Suppressor macrophage treated with lipopolysaccharide for 4 hours (primary cell): Measurements from ENCODE around the gene COG2.
"Not testable (repeated sequence)": the region's sequence is repeated elsewhere in the genome, so short reads cannot be mapped to it uniquely, and the experiment has no call there.

Experiments
- DNase-seq: peaks from one replicate; pipeline ENCODE4 v3.0.0-alpha.2; 2020

The COG2 gene

GRCh38 chr1:230626232-230626631 is 16.0 kb upstream of the COG2 start:
- DNase-seq = no peak

DNA sequence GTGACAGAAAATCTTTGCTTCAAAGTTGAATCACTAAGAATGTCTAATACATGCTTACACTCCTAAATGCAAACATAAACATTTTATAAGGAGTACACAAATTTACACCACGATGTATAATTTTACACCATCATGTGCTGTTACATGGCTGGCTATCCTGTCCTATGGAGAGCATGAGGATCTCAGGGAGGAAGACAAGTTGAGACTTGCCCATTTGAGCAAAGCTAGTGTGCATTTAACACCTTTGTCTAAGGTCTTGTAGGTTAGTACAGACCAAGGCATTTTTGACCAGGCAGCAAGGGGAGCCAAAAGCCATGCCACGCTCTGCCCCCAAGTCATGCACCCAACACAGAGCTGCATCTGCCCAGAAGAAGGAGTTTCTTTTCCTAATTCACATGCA is 14.5 kb upstream of the COG2 start:
- no peak for DNase-seq

DNA sequence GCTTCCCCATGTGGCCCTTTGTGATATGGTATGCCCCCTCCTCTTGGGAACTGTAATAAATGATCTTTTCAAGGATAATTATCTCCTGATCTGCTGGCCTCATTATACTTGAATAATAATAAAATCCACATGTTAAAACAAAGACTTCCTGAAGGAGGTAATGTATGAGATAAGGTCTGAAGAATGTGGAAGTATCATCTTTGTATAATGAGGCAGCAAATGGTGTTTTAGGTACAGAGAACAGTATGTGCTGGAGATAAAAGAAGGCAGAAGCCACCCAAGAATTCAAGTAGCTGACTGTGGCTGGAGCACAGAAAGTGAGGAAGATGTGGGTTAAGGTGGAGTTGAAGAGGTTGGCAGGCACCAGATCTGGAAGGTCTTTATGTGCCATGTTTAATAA is 12.8 kb upstream of the COG2 start:
- DNase-seq = no peak

DNA sequence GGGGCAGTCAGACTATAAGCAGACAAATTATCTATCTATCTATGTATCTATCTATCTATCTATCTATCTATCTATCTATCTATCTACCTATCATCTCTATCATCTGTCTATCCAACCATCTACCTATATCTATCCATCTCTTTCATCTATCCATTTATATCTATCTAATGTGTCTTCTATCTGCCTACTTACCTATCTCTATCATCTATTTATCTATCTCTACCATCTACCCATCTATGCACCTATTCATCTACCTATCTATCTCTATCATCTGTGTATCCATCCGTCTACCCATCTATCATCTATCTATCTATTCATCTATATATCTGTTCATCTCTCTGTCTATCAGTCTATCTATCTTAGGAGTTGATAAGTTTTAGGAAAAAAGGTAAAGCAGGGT is 10.8 kb upstream of the COG2 start:
- DNase-seq = no peak

DNA sequence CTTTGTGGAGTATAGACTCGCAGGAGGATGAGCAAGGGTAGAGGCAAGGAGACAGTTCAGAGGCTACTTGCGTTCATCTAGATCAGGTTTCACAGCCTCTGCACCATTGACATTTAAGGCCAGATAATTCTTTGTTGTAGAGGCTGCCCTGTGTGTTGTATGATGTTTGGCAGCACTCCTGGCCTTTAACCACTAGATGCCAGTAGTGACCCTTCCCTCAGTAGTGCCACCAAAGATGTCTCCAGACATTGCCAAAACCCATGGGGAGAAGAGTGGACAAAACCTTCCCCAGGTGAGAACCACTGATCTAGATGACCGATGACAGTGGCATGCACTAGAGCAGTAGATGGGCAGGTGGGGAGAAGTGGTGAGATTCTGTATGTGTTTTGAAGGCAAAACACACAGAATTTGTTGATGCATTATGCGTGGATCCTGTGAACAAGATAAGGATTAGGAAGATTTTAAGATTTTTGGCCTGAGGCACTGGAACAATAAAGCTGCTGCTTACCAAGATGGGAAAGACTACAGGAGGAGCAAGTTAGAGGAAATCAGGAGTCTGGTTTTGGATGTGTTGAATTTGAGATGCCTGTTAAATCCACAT is 9.9 kb upstream of the COG2 start:
- DNase-seq = peak; percentile 56

- no peak for DNase-seq
Measured at GRCh38 chr1:230633469-230633868, 8.8 kb upstream of the COG2 start.

DNA sequence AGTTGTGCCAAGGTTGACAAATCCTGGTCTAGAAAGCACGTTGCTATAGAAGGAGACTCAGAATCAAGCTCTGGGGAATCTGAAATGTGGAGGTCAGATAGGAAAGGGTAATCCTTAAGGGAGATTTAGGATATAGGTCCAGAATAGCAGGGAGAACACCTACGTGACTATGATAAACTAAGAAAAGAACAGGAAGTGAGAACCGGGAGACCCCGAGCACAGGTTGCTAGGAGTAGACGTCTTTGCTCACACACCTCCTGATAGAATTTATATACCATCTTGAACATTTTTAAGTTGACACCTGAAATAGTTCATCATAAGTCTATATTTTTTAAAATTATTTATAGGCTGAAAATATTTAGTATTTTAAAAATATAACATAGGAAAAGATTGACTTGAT is 7.9 kb upstream of the COG2 start:
- DNase-seq = no peak

GRCh38 chr1:230636575-230637148 is 5.6 kb upstream of the COG2 start:
- DNase-seq = peak; percentile 46

DNA sequence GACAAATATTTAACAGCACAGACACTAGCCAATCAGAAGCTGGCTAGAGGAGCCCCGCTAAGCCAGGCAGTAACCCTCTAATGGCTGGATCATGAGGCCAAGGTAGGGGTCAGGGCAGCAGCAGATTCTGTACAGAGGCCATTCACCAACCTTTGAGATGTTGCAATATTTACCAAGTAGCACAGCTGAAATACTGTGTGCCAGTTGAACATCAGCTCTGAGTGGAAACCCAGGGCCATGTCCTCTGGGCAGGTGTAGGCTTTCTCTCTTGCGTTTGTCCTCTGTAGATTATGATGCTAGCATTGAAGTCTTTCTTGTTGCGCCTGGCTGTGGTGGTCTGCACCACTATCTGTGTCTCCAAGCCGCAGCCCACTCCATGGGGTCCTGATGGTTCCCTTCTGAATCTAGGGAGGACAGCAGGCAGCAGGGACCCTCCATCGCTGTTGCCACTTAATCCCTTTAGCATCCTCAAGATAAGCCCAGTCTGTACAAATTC is 2.5 kb upstream of the COG2 start:
- DNase-seq = no peak

DNA sequence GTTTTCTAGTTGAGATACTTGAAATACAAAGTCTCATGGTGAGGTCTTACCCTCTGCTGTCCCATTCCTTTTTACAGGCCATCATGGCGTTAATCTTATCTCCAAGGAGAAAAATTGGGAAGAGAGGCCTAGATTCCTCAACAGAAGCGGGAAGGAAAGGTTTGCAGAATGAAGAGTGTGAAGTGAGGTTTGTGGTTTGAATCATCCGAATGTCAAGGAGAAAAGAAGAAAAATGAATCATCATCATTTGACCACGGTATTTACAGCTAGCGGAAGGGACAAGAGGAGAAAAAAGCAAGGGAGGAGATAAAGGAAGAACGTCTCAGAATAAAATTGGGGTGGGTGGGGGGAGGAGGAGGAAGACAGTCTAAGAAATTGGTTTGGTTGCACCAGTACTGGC is 935 bp upstream of the COG2 start:
- peak; percentile 30 for DNase-seq

DNA sequence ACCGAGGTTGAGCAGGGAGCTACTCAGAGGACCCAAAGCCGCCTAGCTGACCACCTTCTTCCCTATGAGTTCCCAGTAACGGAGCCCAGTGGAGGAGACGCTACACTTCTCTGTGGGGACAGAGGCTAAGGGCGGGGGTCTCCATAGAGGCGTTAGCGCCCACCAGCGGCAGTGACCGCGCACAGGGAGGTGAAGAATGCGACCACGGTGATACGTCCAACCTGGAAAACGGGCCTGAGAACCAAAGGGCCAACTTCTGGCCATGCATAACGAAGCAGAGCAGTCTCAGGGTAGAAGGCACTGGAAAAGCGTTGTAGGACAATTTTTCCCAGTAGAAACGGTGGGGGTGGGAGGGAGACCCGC is 400 bp upstream of the COG2 start:
- no peak for DNase-seq

- peak; percentile 18 for DNase-seq
Measured at GRCh38 chr1:230643908-230644307, 1.6 kb downstream of the COG2 start.

GRCh38 chr1:230646710-230647302 is 4.5 kb downstream of the COG2 start:
- DNase-seq = no peak

DNA sequence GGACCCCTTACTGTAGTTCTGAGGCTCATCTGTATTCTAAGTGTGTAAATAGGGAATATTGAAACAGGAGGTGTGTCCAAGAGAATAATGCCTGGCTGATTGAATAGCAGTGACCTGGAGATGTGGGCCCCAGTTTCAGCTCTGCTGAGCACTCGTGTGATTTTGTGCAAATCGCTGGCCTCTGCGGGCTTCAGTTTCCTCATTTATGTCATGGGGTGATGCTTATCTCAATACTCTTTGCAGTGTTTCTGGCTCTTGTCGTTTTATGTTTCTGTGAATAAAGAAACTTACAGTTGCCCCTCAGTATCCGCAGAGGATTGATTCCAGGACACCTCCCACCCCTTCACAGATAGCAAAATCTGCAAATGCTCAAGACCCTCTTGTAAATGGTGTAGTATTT is 5.0 kb downstream of the COG2 start:
- DNase-seq = no peak

DNA sequence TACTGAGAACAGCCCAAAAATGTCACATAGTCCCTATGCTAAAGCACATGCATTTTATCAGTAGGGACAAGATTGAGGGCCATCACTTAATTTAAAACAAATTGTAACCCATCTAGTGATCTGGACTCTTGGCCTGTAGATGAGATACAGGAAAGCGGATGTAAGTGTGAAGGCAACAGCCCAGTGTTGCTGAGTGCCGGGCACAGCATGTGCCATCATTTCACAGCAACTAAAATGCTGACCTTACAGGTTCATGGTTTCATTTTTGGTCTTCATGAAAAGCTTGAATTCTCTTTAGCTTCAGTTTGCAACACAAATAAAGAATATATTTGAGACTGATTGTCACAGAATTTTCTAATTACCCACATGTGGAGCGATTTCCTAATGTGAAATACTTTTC is 5.8 kb downstream of the COG2 start:
- no peak for DNase-seq

GRCh38 chr1:230650300-230650699 is 8.0 kb downstream of the COG2 start:
- no peak for DNase-seq

DNA sequence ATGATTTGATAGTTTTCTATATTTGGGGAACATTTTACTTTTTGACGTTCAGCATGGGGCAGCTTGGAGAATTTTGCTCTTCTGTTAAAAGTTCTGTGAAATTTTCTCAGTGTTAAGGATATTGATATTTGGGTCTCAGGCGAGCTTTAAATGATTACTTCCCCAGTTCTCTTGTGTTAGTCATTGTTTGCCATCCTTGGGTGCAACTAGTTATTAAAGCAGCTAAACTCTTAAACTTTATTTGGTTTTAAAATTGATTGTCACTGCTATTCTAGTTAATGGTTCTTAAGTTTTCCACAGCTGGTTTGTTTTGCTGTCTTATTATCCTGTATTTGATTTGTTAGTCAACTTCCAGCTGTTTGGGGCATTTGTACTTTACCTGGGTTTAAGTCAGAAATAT is 9.0 kb downstream of the COG2 start:
- DNase-seq = no peak

- not testable (repeated sequence) for DNase-seq
Measured at GRCh38 chr1:230656719-230657118, 14.4 kb downstream of the COG2 start.

- not testable (repeated sequence) for DNase-seq
Measured at GRCh38 chr1:230658103-230658502, 15.8 kb downstream of the COG2 start.

DNA sequence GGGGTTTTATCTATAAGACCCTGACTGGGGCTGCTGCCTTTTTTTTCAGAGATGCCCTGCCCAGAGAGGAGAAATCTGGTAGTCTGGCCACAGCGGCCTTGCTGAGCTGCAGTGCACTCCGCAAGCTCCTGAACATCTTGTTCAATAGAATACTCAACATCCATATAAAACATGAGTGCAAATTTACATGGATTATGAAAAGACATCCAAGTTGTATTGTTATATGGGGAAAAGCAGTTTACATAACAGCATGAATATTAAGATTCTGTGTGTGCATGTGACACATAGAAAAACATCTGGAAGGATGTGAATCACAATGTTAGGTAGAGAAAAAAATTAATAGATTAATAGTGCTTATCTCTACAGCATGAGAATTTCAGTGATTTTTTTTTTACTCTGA is 16.4 kb downstream of the COG2 start:
- DNase-seq = no peak

- DNase-seq = peak; percentile 4
Measured at GRCh38 chr1:230661976-230662375, 19.7 kb downstream of the COG2 start.

DNA sequence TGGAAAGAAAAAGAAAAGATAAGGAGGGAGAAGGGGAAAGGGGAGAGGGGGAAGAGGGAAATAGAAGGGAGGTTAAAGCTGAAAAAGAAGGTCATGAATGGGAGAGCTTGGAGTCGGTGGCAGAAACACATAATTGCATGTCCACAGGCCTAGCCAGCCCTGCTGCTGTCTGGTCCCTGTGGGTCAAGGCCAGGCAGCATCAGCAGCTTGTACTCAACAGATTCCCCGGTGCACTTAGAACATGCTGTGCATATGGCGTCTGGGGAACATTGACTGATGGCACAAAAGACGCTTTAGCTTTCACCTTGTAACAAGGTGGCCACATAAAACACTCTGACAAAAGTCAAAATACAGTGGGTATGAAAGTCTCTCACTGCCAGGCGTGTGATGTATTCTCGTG is 25.9 kb downstream of the COG2 start:
- DNase-seq = no peak

- no peak for DNase-seq
Measured at GRCh38 chr1:230669543-230669942, 27.3 kb downstream of the COG2 start.

- no peak for DNase-seq
Measured at GRCh38 chr1:230674581-230674980, 32.3 kb downstream of the COG2 start.

DNA sequence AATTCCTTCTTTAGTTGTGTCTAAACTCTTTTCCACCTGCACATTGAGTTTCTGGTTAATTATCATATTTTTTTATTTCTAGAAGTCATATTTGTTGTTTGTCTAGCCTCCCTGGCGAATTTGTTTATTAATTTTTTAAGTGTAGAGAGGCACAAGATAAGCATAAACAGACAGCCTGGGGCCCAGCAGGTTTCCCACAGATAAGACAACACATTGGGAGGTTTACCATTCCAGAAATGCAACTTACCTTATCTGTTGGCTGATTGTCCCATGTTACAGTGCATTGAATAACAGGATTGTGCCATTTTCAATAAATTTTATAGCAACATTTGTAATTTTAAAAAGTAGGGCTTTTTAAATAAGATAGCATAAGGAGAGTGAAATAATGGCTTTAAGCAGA is 34.9 kb downstream of the COG2 start:
- no peak for DNase-seq
